ENCODE data around the gene EMILIN2. TPM values are rescaled to one million over a fixed set of nuclear protein-coding genes. Genes with fewer than 3 reads are reported as not detected.
A peak's percentile ranks its signal among the peaks of the same experiment; 100 is the strongest.

EMILIN2 gene
- total RNA-seq, 1 experiment from 2014 or later, result 11.7 TPM

DNA sequence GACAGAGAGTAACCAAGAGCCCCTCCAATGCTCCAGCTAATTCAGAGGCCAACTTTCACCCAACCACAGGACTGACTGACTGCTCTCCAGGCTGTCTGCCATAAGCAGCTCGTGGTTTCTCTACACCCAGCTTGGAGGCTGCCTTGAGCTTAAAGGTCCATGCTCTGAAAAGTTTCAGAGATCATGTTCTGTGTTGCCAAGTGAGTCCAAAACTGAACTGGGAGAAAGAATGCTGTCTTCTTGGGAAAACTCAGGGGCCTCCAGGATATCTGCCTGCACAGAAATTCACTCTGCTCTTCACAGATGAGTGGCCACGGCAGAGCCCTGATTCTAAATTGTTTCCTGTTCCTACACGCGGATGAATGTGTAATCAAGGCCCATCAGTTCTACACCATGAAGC is 115.0 kb downstream of the EMILIN2 start:
- CTCF ChIA-PET, result interaction anchor here (0.6 to 1.5 kb wide), 2 partner anchors 14 to 24 kb away, joined by 3 to 4 read pairs; no protein-coding TSS in a partner anchor

DNA sequence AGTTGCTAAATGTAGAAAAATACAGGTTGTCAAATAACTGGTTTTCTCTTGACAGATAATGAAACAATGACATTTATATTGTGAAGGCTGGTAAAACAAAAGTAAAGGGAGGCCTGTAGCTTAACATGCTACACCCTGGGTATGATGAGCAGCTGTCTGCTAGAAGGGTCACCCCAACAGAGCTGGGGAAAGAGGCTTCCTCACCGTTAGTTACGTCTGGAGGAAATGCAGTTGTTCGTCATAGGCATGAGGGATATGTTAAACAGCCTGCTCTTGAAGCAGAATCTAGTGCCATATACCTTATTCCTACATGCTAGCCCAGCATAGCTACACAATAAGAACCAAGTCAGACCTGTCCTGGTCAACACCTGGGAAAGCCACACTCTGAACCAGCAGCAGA is 116.2 kb downstream of the EMILIN2 start:
- H3K4me1 Mint-ChIP-seq, result peaks cover 13% of the 10 kb centered on the region
- CTCF ChIA-PET, result interaction anchor here (1.1 to 1.5 kb wide), 2 partner anchors 15 kb away, joined by 3 to 4 read pairs; no protein-coding TSS in a partner anchor

More for the DNA sequence above, 115.0 kb downstream of the EMILIN2 start:
- H3K27ac Mint-ChIP-seq, result no peak overlapping the region
- ATAC-seq (no peak), DNase-seq (ENCODE audit: low spot score) (no peak)
- POLR2A ChIA-PET, result no interaction called here
- H3K36me3 Mint-ChIP-seq, result peaks cover 3% of the 10 kb centered on the region; the same call in 1 of the 2 replicates
- peaks cover 2% of the 10 kb centered on the region; the same call in 1 of the 2 replicates for H3K4me1 Mint-ChIP-seq
- no peaks in the 10 kb centered on the region for H3K9me3 Mint-ChIP-seq
- no peaks in the 10 kb centered on the region for H3K27me3 Mint-ChIP-seq (ENCODE audit: low read depth)
- no peak for TF ChIP-seq NR2C2 (CRISPR knock-in tag; IDR thresholded peaks at IDR 0.05)
- H3K4me3 Mint-ChIP-seq, result no peak overlapping the region

More for the DNA sequence above, 116.2 kb downstream of the EMILIN2 start:
- Mint-ChIP-seq H3K27ac (peak overlapping the region; percentile 38), H3K36me3 (peaks cover 3% of the 10 kb centered on the region; the same call in 1 of the 2 replicates), H3K9me3 (no peaks in the 10 kb centered on the region), H3K27me3 (ENCODE audit: low read depth) (no peaks in the 10 kb centered on the region), H3K4me3 (no peak overlapping the region)
- TF ChIP-seq RELA (CRISPR knock-in tag; IDR thresholded peaks at IDR 0.05; ENCODE audit: borderline replicate concordance) (no peak), ZNF416 (CRISPR knock-in tag; IDR thresholded peaks at IDR 0.05) (no peak), NFYB (CRISPR knock-in tag; conservative IDR thresholded peaks at IDR 0.05; ENCODE audit: low read depth) (no peak), JUN (CRISPR knock-in tag; IDR thresholded peaks at IDR 0.05) (no peak), TEAD1 (CRISPR knock-in tag; IDR thresholded peaks at IDR 0.05) (no peak), ZNF396 (CRISPR knock-in tag; IDR thresholded peaks at IDR 0.05; ENCODE audit: borderline replicate concordance) (no peak), ZNF121 (CRISPR knock-in tag; IDR thresholded peaks at IDR 0.05) (no peak), JAZF1 (CRISPR knock-in tag; IDR thresholded peaks at IDR 0.05) (no peak), ELF4 (CRISPR knock-in tag; IDR thresholded peaks at IDR 0.05; ENCODE audit: low read depth) (no peak)
- TF ChIP-seq, protein P1, sequence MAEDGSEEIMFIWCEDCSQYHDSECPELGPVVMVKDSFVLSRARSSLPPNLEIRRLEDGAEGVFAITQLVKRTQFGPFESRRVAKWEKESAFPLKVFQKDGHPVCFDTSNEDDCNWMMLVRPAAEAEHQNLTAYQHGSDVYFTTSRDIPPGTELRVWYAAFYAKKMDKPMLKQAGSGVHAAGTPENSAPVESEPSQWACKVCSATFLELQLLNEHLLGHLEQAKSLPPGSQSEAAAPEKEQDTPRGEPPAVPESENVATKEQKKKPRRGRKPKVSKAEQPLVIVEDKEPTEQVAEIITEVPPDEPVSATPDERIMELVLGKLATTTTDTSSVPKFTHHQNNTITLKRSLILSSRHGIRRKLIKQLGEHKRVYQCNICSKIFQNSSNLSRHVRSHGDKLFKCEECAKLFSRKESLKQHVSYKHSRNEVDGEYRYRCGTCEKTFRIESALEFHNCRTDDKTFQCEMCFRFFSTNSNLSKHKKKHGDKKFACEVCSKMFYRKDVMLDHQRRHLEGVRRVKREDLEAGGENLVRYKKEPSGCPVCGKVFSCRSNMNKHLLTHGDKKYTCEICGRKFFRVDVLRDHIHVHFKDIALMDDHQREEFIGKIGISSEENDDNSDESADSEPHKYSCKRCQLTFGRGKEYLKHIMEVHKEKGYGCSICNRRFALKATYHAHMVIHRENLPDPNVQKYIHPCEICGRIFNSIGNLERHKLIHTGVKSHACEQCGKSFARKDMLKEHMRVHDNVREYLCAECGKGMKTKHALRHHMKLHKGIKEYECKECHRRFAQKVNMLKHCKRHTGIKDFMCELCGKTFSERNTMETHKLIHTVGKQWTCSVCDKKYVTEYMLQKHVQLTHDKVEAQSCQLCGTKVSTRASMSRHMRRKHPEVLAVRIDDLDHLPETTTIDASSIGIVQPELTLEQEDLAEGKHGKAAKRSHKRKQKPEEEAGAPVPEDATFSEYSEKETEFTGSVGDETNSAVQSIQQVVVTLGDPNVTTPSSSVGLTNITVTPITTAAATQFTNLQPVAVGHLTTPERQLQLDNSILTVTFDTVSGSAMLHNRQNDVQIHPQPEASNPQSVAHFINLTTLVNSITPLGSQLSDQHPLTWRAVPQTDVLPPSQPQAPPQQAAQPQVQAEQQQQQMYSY (CRISPR knock-in tag; IDR thresholded peaks at IDR 0.05), result no peak
- TF ChIP-seq, protein P2, sequence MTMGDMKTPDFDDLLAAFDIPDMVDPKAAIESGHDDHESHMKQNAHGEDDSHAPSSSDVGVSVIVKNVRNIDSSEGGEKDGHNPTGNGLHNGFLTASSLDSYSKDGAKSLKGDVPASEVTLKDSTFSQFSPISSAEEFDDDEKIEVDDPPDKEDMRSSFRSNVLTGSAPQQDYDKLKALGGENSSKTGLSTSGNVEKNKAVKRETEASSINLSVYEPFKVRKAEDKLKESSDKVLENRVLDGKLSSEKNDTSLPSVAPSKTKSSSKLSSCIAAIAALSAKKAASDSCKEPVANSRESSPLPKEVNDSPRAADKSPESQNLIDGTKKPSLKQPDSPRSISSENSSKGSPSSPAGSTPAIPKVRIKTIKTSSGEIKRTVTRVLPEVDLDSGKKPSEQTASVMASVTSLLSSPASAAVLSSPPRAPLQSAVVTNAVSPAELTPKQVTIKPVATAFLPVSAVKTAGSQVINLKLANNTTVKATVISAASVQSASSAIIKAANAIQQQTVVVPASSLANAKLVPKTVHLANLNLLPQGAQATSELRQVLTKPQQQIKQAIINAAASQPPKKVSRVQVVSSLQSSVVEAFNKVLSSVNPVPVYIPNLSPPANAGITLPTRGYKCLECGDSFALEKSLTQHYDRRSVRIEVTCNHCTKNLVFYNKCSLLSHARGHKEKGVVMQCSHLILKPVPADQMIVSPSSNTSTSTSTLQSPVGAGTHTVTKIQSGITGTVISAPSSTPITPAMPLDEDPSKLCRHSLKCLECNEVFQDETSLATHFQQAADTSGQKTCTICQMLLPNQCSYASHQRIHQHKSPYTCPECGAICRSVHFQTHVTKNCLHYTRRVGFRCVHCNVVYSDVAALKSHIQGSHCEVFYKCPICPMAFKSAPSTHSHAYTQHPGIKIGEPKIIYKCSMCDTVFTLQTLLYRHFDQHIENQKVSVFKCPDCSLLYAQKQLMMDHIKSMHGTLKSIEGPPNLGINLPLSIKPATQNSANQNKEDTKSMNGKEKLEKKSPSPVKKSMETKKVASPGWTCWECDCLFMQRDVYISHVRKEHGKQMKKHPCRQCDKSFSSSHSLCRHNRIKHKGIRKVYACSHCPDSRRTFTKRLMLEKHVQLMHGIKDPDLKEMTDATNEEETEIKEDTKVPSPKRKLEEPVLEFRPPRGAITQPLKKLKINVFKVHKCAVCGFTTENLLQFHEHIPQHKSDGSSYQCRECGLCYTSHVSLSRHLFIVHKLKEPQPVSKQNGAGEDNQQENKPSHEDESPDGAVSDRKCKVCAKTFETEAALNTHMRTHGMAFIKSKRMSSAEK (CRISPR knock-in tag; IDR thresholded peaks at IDR 0.05; ENCODE audit: borderline replicate concordance), result no peak
- TF ChIP-seq, protein P3, sequence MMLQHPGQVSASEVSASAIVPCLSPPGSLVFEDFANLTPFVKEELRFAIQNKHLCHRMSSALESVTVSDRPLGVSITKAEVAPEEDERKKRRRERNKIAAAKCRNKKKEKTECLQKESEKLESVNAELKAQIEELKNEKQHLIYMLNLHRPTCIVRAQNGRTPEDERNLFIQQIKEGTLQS (CRISPR knock-in tag; conservative IDR thresholded peaks at IDR 0.05), result no peak
- TF ChIP-seq, protein P4, sequence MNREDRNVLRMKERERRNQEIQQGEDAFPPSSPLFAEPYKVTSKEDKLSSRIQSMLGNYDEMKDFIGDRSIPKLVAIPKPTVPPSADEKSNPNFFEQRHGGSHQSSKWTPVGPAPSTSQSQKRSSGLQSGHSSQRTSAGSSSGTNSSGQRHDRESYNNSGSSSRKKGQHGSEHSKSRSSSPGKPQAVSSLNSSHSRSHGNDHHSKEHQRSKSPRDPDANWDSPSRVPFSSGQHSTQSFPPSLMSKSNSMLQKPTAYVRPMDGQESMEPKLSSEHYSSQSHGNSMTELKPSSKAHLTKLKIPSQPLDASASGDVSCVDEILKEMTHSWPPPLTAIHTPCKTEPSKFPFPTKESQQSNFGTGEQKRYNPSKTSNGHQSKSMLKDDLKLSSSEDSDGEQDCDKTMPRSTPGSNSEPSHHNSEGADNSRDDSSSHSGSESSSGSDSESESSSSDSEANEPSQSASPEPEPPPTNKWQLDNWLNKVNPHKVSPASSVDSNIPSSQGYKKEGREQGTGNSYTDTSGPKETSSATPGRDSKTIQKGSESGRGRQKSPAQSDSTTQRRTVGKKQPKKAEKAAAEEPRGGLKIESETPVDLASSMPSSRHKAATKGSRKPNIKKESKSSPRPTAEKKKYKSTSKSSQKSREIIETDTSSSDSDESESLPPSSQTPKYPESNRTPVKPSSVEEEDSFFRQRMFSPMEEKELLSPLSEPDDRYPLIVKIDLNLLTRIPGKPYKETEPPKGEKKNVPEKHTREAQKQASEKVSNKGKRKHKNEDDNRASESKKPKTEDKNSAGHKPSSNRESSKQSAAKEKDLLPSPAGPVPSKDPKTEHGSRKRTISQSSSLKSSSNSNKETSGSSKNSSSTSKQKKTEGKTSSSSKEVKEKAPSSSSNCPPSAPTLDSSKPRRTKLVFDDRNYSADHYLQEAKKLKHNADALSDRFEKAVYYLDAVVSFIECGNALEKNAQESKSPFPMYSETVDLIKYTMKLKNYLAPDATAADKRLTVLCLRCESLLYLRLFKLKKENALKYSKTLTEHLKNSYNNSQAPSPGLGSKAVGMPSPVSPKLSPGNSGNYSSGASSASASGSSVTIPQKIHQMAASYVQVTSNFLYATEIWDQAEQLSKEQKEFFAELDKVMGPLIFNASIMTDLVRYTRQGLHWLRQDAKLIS (CRISPR knock-in tag; IDR thresholded peaks at IDR 0.05; ENCODE audit: borderline replicate concordance), result no peak
- TF ChIP-seq, protein P5, sequence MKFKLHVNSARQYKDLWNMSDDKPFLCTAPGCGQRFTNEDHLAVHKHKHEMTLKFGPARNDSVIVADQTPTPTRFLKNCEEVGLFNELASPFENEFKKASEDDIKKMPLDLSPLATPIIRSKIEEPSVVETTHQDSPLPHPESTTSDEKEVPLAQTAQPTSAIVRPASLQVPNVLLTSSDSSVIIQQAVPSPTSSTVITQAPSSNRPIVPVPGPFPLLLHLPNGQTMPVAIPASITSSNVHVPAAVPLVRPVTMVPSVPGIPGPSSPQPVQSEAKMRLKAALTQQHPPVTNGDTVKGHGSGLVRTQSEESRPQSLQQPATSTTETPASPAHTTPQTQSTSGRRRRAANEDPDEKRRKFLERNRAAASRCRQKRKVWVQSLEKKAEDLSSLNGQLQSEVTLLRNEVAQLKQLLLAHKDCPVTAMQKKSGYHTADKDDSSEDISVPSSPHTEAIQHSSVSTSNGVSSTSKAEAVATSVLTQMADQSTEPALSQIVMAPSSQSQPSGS (CRISPR knock-in tag; IDR thresholded peaks at IDR 0.05; ENCODE audit: borderline replicate concordance, low read depth), result no peak
- TF ChIP-seq, protein P6, sequence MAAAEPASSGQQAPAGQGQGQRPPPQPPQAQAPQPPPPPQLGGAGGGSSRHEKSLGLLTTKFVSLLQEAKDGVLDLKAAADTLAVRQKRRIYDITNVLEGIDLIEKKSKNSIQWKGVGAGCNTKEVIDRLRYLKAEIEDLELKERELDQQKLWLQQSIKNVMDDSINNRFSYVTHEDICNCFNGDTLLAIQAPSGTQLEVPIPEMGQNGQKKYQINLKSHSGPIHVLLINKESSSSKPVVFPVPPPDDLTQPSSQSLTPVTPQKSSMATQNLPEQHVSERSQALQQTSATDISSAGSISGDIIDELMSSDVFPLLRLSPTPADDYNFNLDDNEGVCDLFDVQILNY (CRISPR knock-in tag; IDR thresholded peaks at IDR 0.05), result no peak
- TF ChIP-seq, protein P7, sequence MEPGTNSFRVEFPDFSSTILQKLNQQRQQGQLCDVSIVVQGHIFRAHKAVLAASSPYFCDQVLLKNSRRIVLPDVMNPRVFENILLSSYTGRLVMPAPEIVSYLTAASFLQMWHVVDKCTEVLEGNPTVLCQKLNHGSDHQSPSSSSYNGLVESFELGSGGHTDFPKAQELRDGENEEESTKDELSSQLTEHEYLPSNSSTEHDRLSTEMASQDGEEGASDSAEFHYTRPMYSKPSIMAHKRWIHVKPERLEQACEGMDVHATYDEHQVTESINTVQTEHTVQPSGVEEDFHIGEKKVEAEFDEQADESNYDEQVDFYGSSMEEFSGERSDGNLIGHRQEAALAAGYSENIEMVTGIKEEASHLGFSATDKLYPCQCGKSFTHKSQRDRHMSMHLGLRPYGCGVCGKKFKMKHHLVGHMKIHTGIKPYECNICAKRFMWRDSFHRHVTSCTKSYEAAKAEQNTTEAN (CRISPR knock-in tag; IDR thresholded peaks at IDR 0.05), result no peak
- TF ChIP-seq, protein P8, sequence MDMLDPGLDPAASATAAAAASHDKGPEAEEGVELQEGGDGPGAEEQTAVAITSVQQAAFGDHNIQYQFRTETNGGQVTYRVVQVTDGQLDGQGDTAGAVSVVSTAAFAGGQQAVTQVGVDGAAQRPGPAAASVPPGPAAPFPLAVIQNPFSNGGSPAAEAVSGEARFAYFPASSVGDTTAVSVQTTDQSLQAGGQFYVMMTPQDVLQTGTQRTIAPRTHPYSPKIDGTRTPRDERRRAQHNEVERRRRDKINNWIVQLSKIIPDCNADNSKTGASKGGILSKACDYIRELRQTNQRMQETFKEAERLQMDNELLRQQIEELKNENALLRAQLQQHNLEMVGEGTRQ (CRISPR knock-in tag; IDR thresholded peaks at IDR 0.05), result no peak
- ATAC-seq (no peak), DNase-seq (ENCODE audit: low spot score) (no peak)
- POLR2A ChIA-PET, result no interaction called here

Measured in WTC11 (cell line).